Measurements from ENCODE around the gene KRT34. TPM values are rescaled to one million over a fixed set of nuclear protein-coding genes. Genes with fewer than 3 reads are reported as not detected.
"Not testable (repeated sequence)": the region's sequence is repeated elsewhere in the genome, so short reads cannot be mapped to it uniquely, and the experiment has no call there.

The KRT34 gene
- polyA plus RNA-seq, 1 of the 3 experiments (the other 2 are of a cell fraction) = 0.08 TPM

GRCh38 chr17:41352597-41353366, 29.3 kb downstream of the KRT34 start (continued):
- TF ChIP-seq GATA2 (CRISPR knock-in tag; IDR thresholded peaks at IDR 0.05) (no peak), MEF2A (IDR thresholded peaks at IDR 0.05; ENCODE audit: borderline replicate concordance, low read depth) (no peak)

- no peaks in the 10 kb centered on the region for H4K20me1 ChIP-seq (ENCODE audit: insufficient read depth)
- no peak overlapping the region for H3K4me3 ChIP-seq (ENCODE audit: low read depth in 2 of 2, low read length in 1 of 2)
- DNase-seq = no peak
- no peaks in the 10 kb centered on the region for H3K79me2 ChIP-seq (ENCODE audit: insufficient read depth)
- peaks cover 8% of the 10 kb centered on the region; the same call in 1 of the 2 replicates for H3K9me3 ChIP-seq
- H3K36me3 ChIP-seq (replicated peaks in 1 of 2; ENCODE audit: control insufficient read depth in 1 of 2, insufficient read depth in 2 of 2, low read length in 1 of 2) = no peaks in the 10 kb centered on the region
- no peak overlapping the region for H2AFZ ChIP-seq (ENCODE audit: low read depth)
- H3K9ac ChIP-seq = no peak overlapping the region
- H3K9me2 ChIP-seq = no peaks in the 10 kb centered on the region
- CTCF ChIA-PET = interaction anchor here (1.5 to 1.6 kb wide), 2 partner anchors 22 to 198 kb away, joined by 4 to 5 read pairs; no protein-coding TSS in a partner anchor
- H3K27ac ChIP-seq (ENCODE audit: low read depth in 2 of 2, low read length in 1 of 2) = no peak overlapping the region
- POLR2A ChIA-PET = no interaction called here
- TF ChIP-seq GATA2 (CRISPR knock-in tag; IDR thresholded peaks at IDR 0.05) = no peak
- TF ChIP-seq YY1 (IDR thresholded peaks at IDR 0.05; ENCODE audit: low read depth) = no peak
- no peak for TF ChIP-seq CHD2 (IDR thresholded peaks at IDR 0.05; ENCODE audit: low read length, partially characterized antibody)
- no peak for TF ChIP-seq POLR2AphosphoS5 (IDR thresholded peaks at IDR 0.05; ENCODE audit: low read depth, low read length)
- TF ChIP-seq TCF12 (IDR thresholded peaks at IDR 0.05) = no peak
- no peak for TF ChIP-seq NFIC (IDR thresholded peaks at IDR 0.05; ENCODE audit: borderline replicate concordance)
- TF ChIP-seq MXI1 (IDR thresholded peaks at IDR 0.05; ENCODE audit: low read depth, low read length) = no peak
- TF ChIP-seq MAX (IDR thresholded peaks at IDR 0.05; ENCODE audit: low read depth) = no peak
- TF ChIP-seq IRF3 (IDR thresholded peaks at IDR 0.05; ENCODE audit: low read depth, low read length) = no peak
- no peak for TF ChIP-seq RCOR1 (IDR thresholded peaks at IDR 0.05; ENCODE audit: low read length)
- TF ChIP-seq SIN3A (IDR thresholded peaks at IDR 0.05; ENCODE audit: borderline replicate concordance, low read depth, low read length) = no peak
- TF ChIP-seq USF1 (IDR thresholded peaks at IDR 0.05; ENCODE audit: borderline replicate concordance, low read depth) = no peak
- TF ChIP-seq FOXM1 (IDR thresholded peaks at IDR 0.05; ENCODE audit: low read depth) = no peak
- no peak for TF ChIP-seq USF2 (IDR thresholded peaks at IDR 0.05; ENCODE audit: borderline replicate concordance, low read depth, low read length)
- TF ChIP-seq TEAD4 (IDR thresholded peaks at IDR 0.05; ENCODE audit: borderline replicate concordance, insufficient read depth) = no peak
- TF ChIP-seq EP300 (IDR thresholded peaks at IDR 0.05; ENCODE audit: borderline replicate concordance in 1 of 2, low read depth in 1 of 2, low read length in 1 of 2) = no peak
- no peak for TF ChIP-seq JUND (IDR thresholded peaks at IDR 0.05)
- no peak for TF ChIP-seq MEF2A (IDR thresholded peaks at IDR 0.05; ENCODE audit: borderline replicate concordance, low read depth)
- no peaks in the 10 kb centered on the region for H3K4me1 ChIP-seq (ENCODE audit: control insufficient read depth in 1 of 2, insufficient read depth in 2 of 2, low read depth in 1 of 2, low read length in 1 of 2)
- WGBS (ENCODE audit: low lambda C conversion rate) = 6% methylated on average over 2 of the region's 2 CpGs
- no peak overlapping the region for H3K4me2 ChIP-seq
- no peaks in the 10 kb centered on the region for H3F3A ChIP-seq (replicated peaks; ENCODE audit: insufficient read depth)
- no peaks in the 10 kb centered on the region; the same call in 1 of the 2 replicates for H3K27me3 ChIP-seq (ENCODE audit: insufficient read depth)
These were observed 30.9 kb downstream of the KRT34 start for GRCh38 chr17:41351177-41351576.

GRCh38 chr17:41350381-41350878, 31.7 kb downstream of the KRT34 start, which contains the start of gene KRT33A:
TSS of gene KRT33A (minus strand) at chr17:41350828. CDS start at chr17:41350767, 61 bp downstream.
- 42% methylated on average over 12 of the region's 16 CpGs for WGBS (ENCODE audit: low lambda C conversion rate)
- CTCF ChIA-PET = interaction anchor here (1.2 to 1.5 kb wide), 3 partner anchors 28 to 298 kb away, joined by 3 to 5 read pairs (median 4); no protein-coding TSS in a partner anchor

More at GRCh38 chr17:41350381-41350878, 31.7 kb downstream of the KRT34 start, which contains the start of gene KRT33A:
- H3K36me3 ChIP-seq (replicated peaks in 1 of 2; ENCODE audit: control insufficient read depth in 1 of 2, insufficient read depth in 2 of 2, low read length in 1 of 2); H3K9me3 ChIP-seq; POLR2A ChIA-PET; H3K4me3 ChIP-seq (ENCODE audit: low read depth in 2 of 2, low read length in 1 of 2); H3K27ac ChIP-seq (ENCODE audit: low read depth in 2 of 2, low read length in 1 of 2); DNase-seq; H3K4me2 ChIP-seq; H3K79me2 ChIP-seq (ENCODE audit: insufficient read depth); H3K4me1 ChIP-seq (ENCODE audit: control insufficient read depth in 1 of 2, insufficient read depth in 2 of 2, low read depth in 1 of 2, low read length in 1 of 2); H3K27me3 ChIP-seq (ENCODE audit: insufficient read depth); H2AFZ ChIP-seq (ENCODE audit: low read depth); H3K9me2 ChIP-seq; H3K9ac ChIP-seq; H3F3A ChIP-seq (replicated peaks; ENCODE audit: insufficient read depth); H4K20me1 ChIP-seq (ENCODE audit: insufficient read depth): not testable (repeated sequence)
